Stimulated activated CD4-positive, alpha-beta T cell treated with anti-CD3 and anti-CD28 coated beads, Interleukin-1b, Interleukin-23, amount 100 ng/mL, for 4 hours (primary cell): ENCODE data around the gene SPIN3.
"Not testable (repeated sequence)": the region's sequence is repeated elsewhere in the genome, so short reads cannot be mapped to it uniquely, and the experiment has no call there.

Experiments used
- DNase-seq, 2 donors: peaks; one replicate each; pipeline ENCODE4 v3.0.0-alpha.2; 2020; ENCODE audit warnings: low read depth in 2 of 2

Gene SPIN3

GRCh38 chrX:56995271-56995994, at the start of gene SPIN3:
TSS of gene SPIN3 (minus strand) at chrX:56995541. CDS start at chrX:56994947, 594 bp downstream.
- DNase-seq, result peak; percentile 50 to 62

- no peak for DNase-seq
Measured at GRCh38 chrX:57044245-57044644, 48.9 kb upstream of the SPIN3 start.

- DNase-seq, result not testable (repeated sequence)
Measured at GRCh38 chrX:57037265-57037664, 41.9 kb upstream of the SPIN3 start.

GRCh38 chrX:56994375-56995270, 718 bp downstream of the SPIN3 start:
- no peak for DNase-seq

- DNase-seq, result no peak
Measured at GRCh38 chrX:56987741-56988140, 7.6 kb downstream of the SPIN3 start.

GRCh38 chrX:56986138-56986537, 9.2 kb downstream of the SPIN3 start:
- no peak for DNase-seq

GRCh38 chrX:56978172-56978571, 17.2 kb downstream of the SPIN3 start:
- peak in 1 of 2 donors; percentile 49 for DNase-seq

- DNase-seq, result no peak
Measured at GRCh38 chrX:56975611-56976010, 19.7 kb downstream of the SPIN3 start.

GRCh38 chrX:56974408-56974807, 20.9 kb downstream of the SPIN3 start:
- no peak for DNase-seq

GRCh38 chrX:56969559-56969958, 25.8 kb downstream of the SPIN3 start:
- DNase-seq, result no peak

- no peak for DNase-seq
Measured at GRCh38 chrX:56968980-56969379, 26.4 kb downstream of the SPIN3 start.

- DNase-seq, result no peak
Measured at GRCh38 chrX:56963377-56963776, 32.0 kb downstream of the SPIN3 start.

- no peak for DNase-seq
Measured at GRCh38 chrX:56947699-56948098, 47.6 kb downstream of the SPIN3 start.

GRCh38 chrX:56946201-56946600, 49.1 kb downstream of the SPIN3 start:
- not testable (repeated sequence) for DNase-seq

- not testable (repeated sequence) for DNase-seq
Measured at GRCh38 chrX:56945226-56945625, 50.1 kb downstream of the SPIN3 start.

- no peak for DNase-seq
Measured at GRCh38 chrX:56943264-56943663, 52.1 kb downstream of the SPIN3 start.
